GM12864 (cell line): ENCODE results near the gene SPACA1.

Source experiments
- DNase-seq: peaks from one replicate; pipeline ENCODE4 v3.0.0-alpha.2; 2011; ENCODE audit warnings: low read depth
- H3K4me3 ChIP-seq: 2 replicates; pipeline ENCODE4 v1.5.1; 2011; ENCODE audit warnings: mild to moderate bottlenecking, low read depth, low read length, control low read depth
- TF ChIP-seq, protein P1 (sequence below): IDR thresholded peaks from 2 replicates; pipeline ENCODE4 v1.5.1; 2011; ENCODE audit warnings: low read depth, mild to moderate bottlenecking, moderate library complexity, low read length, control low read depth, inconsistent platforms; ENCODE audit errors: missing control alignments

The SPACA1 gene

DNA sequence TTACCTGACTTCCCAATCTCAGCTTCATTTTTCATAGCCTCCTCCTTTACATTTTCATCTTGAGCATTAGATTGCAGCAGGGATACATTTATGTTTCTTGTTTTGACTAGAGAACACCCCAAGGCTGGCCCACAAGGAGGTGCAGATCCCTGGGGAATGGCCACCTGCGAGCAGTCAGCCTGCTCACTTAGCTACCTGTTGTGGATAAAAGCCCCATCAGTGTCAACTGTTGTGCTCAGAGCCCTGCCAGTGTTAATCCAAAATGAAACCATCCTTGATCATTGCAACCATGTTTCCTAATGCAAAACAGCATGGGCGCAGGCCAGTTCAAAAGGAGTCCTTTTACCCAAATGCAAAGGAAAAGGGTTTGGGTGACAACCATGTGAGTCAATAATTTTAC lies 67.7 kb downstream of the SPACA1 start:
- no peak overlapping the region for H3K4me3 ChIP-seq
- TF ChIP-seq, protein P1, sequence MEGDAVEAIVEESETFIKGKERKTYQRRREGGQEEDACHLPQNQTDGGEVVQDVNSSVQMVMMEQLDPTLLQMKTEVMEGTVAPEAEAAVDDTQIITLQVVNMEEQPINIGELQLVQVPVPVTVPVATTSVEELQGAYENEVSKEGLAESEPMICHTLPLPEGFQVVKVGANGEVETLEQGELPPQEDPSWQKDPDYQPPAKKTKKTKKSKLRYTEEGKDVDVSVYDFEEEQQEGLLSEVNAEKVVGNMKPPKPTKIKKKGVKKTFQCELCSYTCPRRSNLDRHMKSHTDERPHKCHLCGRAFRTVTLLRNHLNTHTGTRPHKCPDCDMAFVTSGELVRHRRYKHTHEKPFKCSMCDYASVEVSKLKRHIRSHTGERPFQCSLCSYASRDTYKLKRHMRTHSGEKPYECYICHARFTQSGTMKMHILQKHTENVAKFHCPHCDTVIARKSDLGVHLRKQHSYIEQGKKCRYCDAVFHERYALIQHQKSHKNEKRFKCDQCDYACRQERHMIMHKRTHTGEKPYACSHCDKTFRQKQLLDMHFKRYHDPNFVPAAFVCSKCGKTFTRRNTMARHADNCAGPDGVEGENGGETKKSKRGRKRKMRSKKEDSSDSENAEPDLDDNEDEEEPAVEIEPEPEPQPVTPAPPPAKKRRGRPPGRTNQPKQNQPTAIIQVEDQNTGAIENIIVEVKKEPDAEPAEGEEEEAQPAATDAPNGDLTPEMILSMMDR, result no peak
- no peak for DNase-seq

DNA sequence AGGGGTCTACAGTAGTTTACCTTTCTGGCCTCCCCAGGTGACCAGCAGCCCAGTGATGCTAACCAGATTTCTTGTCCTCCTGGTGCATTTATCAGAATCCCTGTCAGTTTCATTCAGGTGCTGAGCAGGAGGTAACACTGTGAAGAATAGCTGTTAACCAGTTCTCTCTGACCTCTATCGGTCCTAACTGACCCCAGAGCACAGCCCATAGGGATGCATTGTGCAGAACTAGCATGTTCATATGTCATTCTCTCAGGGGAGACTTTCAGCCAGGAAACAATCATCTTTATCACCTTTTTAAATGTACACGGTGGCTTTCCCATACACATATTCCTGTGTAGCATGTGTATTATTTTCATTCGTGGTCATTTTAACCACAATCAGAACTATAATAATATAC lies 68.6 kb downstream of the SPACA1 start:
- TF ChIP-seq, protein P1, result no peak
- no peak overlapping the region for H3K4me3 ChIP-seq
- no peak for DNase-seq
